Skeletal muscle satellite cell (primary cell): Measurements from ENCODE around the gene GCK. TPM values are rescaled to one million over a fixed set of nuclear protein-coding genes. Genes with fewer than 3 reads are reported as not detected.

ENCODE experiments used
- small RNA-seq: library from RNA; depleted of rRNA; stranded (forward); fragments of <200 nt; gene quantifications from one replicate; pipeline ENCODE3, GENCODE V24; 2012

The GCK gene

Small RNAs within 50 kb of the gene (small RNA-seq; reads per million reads assigned to genes)
- not detected for gene RNA5SP230
